ENCODE results near the gene MORC1. TPM values are rescaled to one million over a fixed set of nuclear protein-coding genes. Genes with fewer than 3 reads are reported as not detected.

MORC1 gene
- total and polyA plus RNA-seq, 12 donors, result 0.06 to 0.15 (median 0.11) TPM; not detected in 9

GRCh38 chr3:109154979-109155378, 37.0 kb upstream of the MORC1 start:
- no peaks in the 10 kb centered on the region for H3K9me3 ChIP-seq (replicated peaks in 1 of 3)
- no peaks in the 10 kb centered on the region for H3K36me3 ChIP-seq (replicated peaks in 1 of 2)
- no peak for DNase-seq
- H3K4me3 ChIP-seq, result no peak overlapping the region
- no peak overlapping the region for H3K27ac ChIP-seq
- no peaks in the 10 kb centered on the region for H3K27me3 ChIP-seq
- TF ChIP-seq POLR2A (IDR thresholded peaks at IDR 0.05), result no peak
- no peak for TF ChIP-seq CTCF (IDR thresholded peaks at IDR 0.05)
- intact Hi-C loops (cut with DNase I), result no loop called here
- 45 to 62% (median 47%) methylated on average over 2 of the region's 2 CpGs for WGBS, 4 donors
- H3K4me1 ChIP-seq (replicated peaks in 1 of 2), result no peaks in the 10 kb centered on the region

GRCh38 chr3:109152320-109152719, 34.4 kb upstream of the MORC1 start:
- H3K4me1 ChIP-seq (replicated peaks in 1 of 2), result no peaks in the 10 kb centered on the region
- H3K9me3 ChIP-seq (replicated peaks in 1 of 3), result no peaks in the 10 kb centered on the region
- TF ChIP-seq POLR2A (IDR thresholded peaks at IDR 0.05), result no peak
- no peak for TF ChIP-seq CTCF (IDR thresholded peaks at IDR 0.05)
- no peaks in the 10 kb centered on the region for H3K27me3 ChIP-seq
- H3K36me3 ChIP-seq (replicated peaks in 1 of 2), result no peaks in the 10 kb centered on the region
- WGBS, 4 donors, result 66 to 86% (median 84%) methylated on average over 4 of the region's 4 CpGs
- H3K27ac ChIP-seq, result no peak overlapping the region
- DNase-seq, result no peak
- H3K4me3 ChIP-seq, result no peak overlapping the region
- intact Hi-C loops (cut with DNase I), result no loop called here

GRCh38 chr3:109149078-109149477, 31.1 kb upstream of the MORC1 start:
- Histone ChIP-seq H3K27me3 (no peaks in the 10 kb centered on the region), H3K27ac (no peak overlapping the region), H3K4me1 (replicated peaks in 1 of 2) (no peaks in the 10 kb centered on the region), H3K36me3 (replicated peaks in 1 of 2) (no peaks in the 10 kb centered on the region), H3K4me3 (no peak overlapping the region), H3K9me3 (replicated peaks in 1 of 3) (no peaks in the 10 kb centered on the region)
- WGBS, 4 donors, result 62 to 84% (median 77%) methylated on average over 2 of the region's 2 CpGs
- intact Hi-C loops (cut with DNase I), result no loop called here
- TF ChIP-seq CTCF (IDR thresholded peaks at IDR 0.05), result no peak
- DNase-seq, result no peak

GRCh38 chr3:109143646-109144045, 25.7 kb upstream of the MORC1 start:
- H3K27ac ChIP-seq, result no peak overlapping the region
- WGBS, 4 donors, result 65 to 97% (median 83%) methylated on average over 1 of the region's 1 CpG
- H3K27me3 ChIP-seq, result no peaks in the 10 kb centered on the region
- TF ChIP-seq CTCF (IDR thresholded peaks at IDR 0.05), result no peak
- no peak for TF ChIP-seq POLR2A (IDR thresholded peaks at IDR 0.05)
- no peaks in the 10 kb centered on the region for H3K36me3 ChIP-seq (replicated peaks in 1 of 2)
- H3K4me1 ChIP-seq (replicated peaks in 1 of 2), result no peaks in the 10 kb centered on the region
- DNase-seq, result no peak
- intact Hi-C loops (cut with DNase I), result no loop called here
- H3K9me3 ChIP-seq (replicated peaks in 1 of 3), result no peaks in the 10 kb centered on the region
- H3K4me3 ChIP-seq, result no peak overlapping the region

All from adrenal gland (tissue), 12 donors.